GM21390 (cell line): ENCODE results near the gene SPINK6.

Experiments
- ATAC-seq: cut with Tn5 transposase; IDR thresholded peaks from one replicate; pipeline ENCODE4 v1.9.1; 2021; ENCODE audit not compliant: unreplicated experiment

SPINK6 gene, protein sequence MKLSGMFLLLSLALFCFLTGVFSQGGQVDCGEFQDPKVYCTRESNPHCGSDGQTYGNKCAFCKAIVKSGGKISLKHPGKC

DNA sequence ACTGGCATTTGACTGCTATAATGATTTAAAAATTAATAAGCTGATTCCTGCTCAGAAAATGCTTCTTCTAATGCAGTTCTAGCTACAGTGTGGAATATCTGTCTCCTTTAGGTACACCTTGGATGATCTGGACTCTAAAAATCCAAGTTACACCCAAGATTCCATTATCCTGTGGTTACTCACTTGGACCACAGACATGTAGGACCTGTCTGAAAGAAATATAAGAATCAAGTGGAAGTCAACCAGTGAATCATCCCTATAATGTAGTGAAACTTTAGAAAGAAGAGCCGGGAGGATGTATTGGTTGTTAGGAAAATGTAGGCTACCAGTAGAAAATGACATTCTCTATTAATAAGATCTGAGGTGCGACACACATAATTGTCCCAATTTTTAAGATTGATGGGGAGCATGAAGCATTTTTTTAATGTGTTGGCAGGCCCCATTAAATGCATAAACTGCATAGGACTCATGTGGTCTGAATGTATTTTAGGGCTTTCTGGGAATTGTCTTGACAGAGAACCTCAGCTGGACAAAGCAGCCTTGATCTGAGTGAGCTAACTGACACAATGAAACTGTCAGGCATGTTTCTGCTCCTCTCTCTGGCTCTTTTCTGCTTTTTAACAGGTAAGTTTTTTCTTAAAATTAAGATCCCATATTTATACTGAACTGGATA is at the start of gene SPINK6:
Gene SPINK6, plus strand, starts transcription at position 512 of the 673 bp plus-strand sequence. Its CDS starts 55 bp downstream, at position 567.
- no peak for ATAC-seq

DNA sequence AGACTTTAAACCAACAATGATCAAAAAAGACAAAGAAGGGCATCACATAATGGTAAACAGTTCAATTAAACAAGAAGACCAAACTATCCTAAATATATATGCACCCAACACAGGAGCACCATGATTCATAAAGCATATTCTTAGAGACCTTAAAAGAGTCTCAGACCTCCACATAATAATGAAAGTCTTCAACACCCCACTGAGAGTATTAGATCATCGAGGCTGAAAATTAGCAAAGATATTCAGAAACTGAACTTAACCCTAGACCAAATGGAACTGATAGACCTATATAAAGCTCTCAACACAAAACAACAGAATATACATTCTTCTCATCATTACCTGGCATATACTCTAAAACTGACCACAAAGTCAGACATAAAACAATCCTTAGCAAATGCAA is 46.2 kb upstream of the SPINK6 start:
- no peak for ATAC-seq

DNA sequence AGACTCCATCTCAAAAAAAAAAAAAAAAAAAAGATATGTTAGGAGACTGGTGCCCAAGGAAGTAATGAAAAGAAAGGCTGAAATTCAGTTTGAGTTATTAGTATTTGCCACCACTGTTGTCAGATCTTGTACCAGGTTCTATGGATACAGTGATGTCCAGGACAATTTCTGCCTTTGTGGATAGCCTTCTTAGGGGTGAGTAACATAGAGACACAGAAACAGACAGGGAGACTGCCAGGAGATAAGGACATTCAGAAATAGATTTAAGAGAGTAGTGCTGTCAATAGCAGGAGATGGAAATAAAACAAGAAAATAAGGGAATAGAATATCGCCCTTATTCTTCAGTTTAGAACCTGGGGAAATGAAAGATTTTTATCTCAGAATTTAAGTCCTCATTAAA is 40.8 kb upstream of the SPINK6 start:
- no peak for ATAC-seq

DNA sequence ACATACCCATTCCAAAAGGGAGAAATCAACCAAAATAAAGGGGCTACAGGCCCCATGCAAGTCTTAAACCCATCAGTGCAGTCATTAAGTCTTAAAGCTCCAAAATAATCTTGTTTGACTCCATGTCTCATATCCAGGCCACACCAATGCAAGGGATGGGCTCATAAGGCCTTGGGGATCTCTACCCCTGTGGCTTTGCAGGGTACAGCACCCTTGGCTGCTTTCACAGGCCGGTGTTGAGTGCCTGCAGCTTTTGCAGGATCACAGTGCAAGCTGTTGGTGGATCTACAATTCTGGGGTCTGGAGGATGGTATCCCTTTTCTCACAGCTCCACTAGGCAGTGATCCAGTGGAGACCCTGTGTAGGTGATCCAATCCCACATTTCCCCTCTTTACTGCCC is 39.5 kb upstream of the SPINK6 start:
- no peak for ATAC-seq

DNA sequence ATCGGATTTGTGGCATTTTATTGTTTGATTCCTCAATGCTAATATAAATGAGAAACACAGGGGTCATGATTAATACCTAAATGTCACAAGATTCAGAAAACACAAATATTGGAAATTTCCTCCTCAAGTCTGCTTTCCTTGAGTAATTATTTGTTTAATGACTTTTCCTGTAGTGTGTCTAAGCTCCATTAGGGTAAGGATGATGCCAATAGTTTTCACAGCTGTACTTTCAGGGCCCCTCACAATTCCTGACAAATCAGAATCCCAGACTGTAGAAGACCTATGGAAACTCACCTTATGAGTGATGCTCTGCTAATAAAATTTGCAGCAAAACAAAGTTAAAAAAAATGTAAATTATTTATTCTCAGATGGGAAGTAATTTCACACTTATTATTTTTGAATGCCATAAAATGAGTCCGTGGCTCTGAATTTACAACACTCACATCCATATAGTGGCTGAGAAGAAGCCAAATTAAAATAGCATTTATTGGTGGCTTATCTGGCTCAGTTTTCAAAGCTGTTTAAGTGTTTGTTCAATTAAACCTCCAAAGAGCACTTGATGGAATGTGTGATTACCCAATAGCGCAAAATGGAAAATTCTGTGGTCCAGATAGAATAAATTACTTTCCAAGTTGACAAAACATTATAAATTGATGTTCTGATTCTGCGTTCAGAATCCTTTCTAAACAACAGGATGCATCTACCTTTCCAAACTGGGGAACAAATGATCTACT is 36.1 kb upstream of the SPINK6 start:
- no peak for ATAC-seq

DNA sequence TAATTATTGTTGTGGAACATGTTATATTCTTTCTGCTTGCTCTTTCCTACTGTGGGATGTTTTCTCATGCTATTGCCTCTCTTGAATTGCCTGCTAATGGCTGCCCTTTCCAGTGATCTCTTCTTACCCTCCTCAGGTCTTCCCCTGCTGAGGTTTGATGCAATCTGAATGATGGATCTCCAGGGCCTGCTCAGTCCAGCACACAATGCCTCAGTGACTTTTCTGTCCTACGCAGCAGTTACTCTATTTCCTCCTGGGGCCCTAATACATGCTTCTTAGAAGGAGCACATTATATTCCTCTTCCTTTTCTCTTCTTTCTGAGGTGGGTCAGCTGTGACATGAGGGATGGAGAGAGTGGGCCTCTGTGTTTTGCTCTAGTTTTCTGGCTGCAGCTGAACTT is 34.6 kb upstream of the SPINK6 start, which contains the start of gene SPINK14:
Gene SPINK14, plus strand, starts transcription at position 301 of the 400 bp plus-strand sequence. CDS start 1,187 bp downstream, outside the sequence.
- ATAC-seq, result no peak

DNA sequence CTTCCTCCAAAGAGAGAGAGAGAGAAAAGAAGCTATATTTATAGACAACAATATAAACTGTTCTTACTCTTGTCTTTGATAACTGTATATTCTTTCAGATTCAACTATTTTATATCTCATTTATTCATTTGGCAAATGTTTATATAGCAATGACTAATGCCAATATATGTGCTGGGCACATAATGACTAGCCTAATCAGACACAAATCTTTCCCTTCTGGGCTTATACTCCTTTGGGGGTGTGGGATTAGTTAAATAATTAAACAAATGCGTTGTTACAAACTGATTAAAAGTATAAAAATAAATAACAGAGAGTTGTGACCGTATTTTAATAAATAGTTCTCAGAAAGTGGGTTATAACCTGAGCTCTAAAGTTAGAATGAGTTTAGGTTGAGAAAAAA is 30.5 kb upstream of the SPINK6 start:
- no peak for ATAC-seq

DNA sequence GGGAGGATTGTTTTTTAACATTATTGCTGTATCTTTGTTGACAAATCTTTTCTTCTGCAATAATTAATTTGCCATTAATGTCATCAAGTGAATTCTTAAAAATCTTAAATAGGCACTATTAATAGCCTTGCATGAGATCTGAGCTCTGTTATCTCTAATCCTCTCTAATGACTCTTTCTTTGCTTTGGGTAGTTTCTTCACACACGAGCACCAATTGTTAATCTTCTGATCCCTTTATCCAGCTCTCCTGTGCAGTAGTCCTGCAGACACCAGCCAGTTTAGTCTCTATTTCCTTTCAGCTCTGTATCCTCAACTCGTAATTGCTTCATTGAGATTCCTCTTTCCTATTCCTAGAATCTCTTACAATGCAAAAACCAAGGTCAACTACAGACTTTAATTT is 26.4 kb upstream of the SPINK6 start:
- ATAC-seq, result no peak

DNA sequence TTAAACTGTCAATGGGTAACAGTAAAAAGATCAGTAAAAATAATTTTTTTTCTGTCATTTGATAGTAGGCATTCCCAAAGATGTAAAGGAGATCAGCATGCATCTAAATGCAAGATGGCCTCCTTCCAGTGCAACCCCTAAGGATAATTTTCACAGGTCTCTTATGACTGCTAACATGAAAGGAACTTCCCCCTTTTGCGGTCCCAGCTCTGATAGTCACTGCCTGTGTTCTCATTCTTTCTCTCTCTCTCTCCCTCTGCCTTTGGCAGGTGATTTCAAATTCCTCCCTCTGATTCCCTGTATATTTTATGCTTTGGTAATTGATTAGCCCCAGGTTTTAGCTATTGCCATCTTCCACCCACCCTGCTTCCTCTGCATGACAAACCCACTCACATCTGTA is 25.6 kb upstream of the SPINK6 start:
- no peak for ATAC-seq

DNA sequence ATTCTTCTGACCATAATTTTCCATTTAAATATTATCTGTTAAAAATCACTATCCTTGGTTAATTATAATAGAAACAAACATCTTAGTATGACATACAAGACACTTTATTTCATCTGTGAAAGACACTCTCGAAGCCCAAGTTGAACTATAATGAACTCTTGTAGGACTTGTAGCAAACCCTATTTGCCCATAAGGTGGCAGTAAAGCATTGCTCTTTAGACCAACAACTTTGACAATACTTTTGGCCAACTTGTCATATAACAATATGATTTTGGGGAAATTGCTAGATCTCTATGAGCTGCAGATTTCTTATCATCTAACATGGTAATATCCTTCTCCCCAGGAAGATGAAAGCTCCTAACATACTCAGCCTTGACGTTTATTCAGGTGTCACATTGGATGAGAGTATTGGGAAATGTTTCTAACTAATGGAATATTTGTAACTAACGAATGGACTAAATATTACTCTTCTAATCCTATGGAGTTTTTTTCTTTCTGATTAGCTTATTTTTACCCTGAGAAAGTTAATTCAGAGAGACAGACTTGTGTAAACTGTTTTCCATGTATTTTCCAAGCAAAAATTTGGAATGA is 23.5 kb upstream of the SPINK6 start:
- ATAC-seq, result no peak

DNA sequence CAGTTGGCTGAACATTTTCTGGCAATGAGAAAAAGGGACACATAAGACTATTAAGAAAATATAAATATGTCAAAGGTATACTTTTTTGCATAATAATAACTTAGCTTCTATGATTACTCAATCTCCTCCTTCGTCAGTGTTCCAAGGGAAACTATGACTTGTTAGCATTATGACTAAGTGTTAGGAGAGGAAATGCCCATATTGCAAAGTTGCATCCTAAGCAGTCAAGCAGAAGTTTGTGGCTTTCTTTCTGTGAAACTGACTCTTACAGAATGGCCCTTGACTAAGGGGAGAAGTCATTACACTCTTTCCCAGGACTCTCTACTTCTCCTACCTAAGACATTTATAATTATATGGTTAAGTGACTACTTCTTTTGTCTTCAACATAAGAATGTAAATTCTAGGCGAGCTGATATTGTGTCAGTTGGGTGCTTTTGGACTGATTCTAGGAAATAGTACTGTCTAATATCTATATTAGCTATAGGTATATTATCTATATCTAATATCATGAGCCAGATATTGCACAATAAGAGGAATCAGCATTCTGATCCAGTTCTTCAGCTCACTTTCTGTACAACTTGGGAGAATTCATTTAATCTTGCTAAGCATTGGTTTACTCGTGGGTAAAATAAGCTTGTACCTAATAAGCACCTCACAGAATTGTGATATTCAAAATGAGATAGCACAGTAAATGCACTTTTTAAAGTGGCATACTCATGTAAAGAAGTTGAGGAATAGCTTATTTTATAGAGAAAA is 16.4 kb upstream of the SPINK6 start:
- ATAC-seq, result peak; percentile 88

DNA sequence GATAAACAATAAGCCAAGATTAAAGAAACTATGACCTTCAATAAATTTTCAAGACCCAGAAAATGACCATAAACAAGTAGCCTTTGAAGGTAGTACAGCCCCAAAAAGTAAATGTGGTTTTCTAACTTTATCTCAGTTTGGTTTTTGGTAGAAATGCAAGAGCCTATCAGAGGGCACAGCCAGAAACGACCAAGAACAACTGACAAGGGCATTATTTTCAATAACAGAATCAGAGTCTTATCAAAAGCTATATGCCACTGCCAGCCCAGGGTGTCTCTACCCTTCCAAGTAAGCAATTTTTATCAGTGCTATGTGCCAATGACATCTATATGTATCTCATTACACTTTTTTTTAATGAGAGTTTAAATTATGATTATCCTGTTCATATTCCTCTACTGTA is 11.8 kb upstream of the SPINK6 start:
- ATAC-seq, result no peak

DNA sequence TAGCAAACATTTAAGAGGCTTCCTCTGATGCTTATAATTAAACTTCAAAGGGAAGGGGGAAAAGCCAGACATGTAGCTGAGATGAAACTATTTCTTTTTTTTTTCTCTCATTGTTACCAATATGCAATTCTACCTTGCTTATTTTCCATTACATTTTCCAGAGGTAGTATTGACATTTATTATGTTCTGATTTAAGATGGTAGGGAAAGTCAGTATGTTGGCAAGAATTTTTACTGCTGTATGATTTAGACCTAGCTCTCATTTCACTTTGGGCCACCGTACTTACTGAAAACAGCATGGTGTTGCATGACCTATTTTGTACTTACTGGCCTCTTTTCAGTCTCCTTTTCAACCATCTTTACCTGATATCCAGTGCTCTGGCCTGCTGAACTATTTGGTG is 9.6 kb upstream of the SPINK6 start:
- ATAC-seq, result no peak

DNA sequence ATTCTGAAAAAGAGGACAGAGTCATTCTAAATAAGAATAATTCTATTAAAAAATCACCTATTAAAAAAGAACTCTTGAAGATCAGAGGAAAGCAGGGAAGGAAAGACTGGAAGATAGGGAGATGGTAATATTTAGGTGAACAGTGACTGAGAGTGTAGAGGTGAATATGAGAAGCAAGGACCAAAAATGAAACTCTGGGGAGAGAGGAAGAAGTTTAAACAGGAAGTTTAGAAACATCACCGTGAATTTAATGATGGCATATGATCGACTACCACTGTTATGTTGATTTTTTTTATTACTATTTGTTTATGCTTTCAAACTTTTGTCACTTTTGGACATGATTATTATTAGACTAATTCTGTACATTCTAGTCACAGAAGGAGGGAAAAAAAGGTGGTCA is 1.7 kb upstream of the SPINK6 start:
- no peak for ATAC-seq

DNA sequence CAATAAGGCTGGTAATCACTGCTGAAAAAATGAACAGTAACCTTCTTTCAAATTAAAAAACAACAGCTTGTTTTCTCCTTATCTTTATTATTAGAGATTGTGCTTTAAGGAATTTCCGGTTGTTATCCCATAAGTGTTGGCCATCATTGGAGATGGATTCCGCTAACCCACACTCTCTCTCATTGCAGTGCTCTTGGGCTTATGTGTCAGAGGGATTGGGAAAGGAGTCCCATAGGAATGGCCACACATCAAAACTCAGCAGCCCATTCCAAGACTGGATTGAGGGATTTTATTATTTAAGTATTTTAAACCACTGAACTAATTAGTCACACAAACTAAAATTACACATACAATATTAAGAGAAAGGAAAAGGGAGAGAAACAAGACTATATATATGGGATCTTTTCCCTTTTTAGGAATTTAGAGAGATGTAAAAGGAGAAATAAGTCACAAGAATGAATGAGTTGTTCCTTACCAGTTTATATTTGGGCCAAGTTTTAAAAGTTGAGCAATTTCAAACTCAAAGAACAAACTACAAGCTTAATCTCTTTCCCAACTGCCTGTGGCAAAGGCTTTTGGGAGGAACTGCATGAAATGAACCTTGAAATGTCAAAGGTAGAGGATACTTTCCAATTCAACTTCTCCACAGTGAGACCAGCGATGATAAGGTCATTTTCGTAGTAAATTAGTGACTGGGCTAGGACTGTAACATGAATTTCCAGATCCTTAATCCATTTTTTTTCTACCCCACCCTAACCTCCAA is 2.4 kb downstream of the SPINK6 start:
- no peak for ATAC-seq

DNA sequence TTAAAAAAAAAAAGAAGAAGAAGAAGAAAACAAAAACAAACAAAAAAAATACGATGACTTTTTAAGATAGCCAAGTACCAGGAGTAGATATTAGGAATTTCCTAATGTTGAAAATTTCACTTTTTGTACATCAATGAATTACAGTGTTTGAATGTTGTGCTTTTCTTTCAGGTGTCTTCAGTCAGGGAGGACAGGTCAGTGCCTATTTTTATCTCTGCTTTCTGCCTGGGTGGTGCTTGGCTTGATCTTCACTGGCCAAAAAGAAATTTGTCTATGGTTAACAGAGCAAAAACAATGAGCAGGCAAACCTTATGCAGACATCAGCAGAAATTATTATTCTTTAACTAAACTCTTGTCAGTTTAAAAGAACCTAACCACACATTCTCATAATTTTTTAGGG is 3.0 kb downstream of the SPINK6 start:
- no peak for ATAC-seq

DNA sequence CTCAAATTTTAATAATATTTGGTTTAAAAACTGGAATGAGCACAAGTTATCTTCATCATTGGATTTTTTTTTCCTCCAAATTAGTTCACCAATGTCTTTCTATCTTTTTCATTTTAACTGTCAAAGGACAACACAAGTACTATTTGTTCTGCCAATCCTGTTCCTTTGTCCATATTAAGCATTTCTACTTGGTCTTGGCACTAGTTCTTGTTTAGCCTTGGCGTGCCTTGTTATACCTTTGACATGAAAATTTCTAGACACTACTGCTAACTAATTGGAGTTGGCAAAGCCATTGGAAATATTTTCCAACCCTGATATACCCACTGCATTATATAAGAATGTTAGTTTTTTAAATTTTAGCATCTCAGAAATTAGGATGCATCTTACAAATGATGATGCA is 3.8 kb downstream of the SPINK6 start:
- ATAC-seq, result no peak

DNA sequence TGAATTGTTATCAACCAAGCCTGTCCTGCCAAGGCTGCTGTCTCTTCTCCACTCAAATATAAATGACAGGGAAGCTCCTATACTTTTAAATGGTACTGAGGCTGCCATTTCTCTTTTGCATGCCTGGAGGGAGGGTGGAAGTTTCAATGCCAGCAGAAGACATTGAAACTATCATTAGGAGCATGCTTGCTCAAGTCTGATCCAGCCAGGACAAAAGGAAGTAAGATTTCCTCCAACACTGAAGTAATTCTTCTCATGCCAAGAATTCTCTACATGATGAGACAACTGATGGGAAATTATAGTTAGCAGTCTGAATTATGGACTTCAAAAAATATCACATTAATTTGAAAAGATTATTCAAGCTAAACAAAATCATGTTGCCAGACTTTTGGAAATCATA is 5.4 kb downstream of the SPINK6 start:
- ATAC-seq, result no peak

DNA sequence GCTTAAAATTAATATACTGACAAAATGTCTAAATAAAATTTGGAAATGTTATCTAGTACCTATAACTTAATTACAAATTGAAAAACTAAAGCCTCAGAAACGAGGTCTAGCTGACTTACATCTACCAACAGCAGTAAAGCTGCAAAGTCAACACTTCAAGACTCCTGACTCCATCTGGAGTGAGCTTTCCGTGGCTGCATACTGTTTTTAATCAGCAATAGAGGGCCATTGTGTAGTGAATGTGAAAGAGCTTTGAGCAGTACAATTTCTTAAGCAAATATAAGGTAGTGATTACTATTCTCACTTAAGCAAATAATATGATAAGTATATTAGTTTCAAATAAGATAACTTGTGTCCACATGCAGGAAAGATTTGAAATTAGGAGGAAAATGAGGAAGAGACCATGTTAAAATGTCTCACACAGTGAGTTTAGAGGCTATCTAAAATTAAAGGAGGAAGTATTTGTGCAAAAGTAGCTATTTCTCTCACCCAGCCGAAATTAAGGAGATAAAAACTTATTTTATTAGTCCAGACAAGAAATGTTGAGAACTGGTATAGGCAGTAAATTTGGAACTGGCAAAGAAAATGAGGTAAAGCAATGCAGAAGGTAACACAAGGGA is 6.4 kb downstream of the SPINK6 start:
- ATAC-seq, result no peak

DNA sequence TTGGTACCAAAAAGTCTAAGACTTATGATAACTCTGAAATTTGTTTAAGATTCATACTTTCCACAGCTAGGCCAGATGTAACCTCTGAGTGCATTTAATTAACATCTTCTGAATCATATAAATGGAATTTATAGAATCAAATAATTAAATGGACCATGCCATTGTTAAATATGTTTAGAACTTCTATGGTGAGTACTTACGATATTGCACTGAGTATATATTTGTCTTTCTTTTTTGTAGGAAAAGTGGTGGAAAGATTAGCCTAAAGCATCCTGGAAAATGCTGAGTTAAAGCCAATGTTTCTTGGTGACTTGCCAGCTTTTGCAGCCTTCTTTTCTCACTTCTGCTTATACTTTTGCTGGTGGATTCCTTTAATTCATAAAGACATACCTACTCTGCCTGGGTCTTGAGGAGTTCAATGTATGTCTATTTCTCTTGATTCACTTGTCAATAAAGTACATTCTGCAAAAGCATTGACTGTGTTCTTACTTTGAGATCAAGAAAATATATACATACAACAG is 11.9 kb downstream of the SPINK6 start:
- ATAC-seq, result no peak
